HepG2 (cell line): ENCODE measurements around the gene FAM174C. TPM values are rescaled to one million over a fixed set of nuclear protein-coding genes. Genes with fewer than 3 reads are reported as not detected.
A peak's percentile ranks its signal among the peaks of the same experiment; 100 is the strongest.

Experiments used
- ATAC-seq: fragments of 200-7000 bp; cut with Tn5 transposase; 3 replicates; pipeline ENCODE4 v1.9.1; 2020; ENCODE audit warnings: mild to moderate bottlenecking, moderate library complexity
- BruUV-seq: library from RNA; stranded (reverse); fragments of 400-500 nt; replicated peaks from 2 replicates; lab custom pipeline; 2021; lab: Mats Ljungman, UMichigan
- CTCF ChIA-PET: fragments of 300-600 bp; formaldehyde crosslinking; extraction: SDS; loops from one replicate; lab custom pipeline; 2021; ENCODE audit warnings: low total read pairs, inconsistent platforms, low intra/inter-chr PET ratio; lab: Yijun Ruan, JAX
- POLR2A ChIA-PET: fragments of 350-600 bp; sonication (Branson Sonifier 250); formaldehyde crosslinking; loops from one replicate; lab custom pipeline; 2020; ENCODE audit warnings: antibody characterized with exemption, inconsistent platforms; lab: Yijun Ruan, JAX
- DNase-seq: peaks from one replicate; pipeline ENCODE4 v3.0.0-alpha.2; 2015; ENCODE audit warnings: low spot score
- FAIRE-seq: peaks from 3 replicates; lab custom pipeline; 2011; peaks lifted over from hg19 to GRCh38; lab: Jason Lieb, UNC
- H2AFZ ChIP-seq: one replicate; pipeline ENCODE4 v1.6.1; 2011; ENCODE audit warnings: low read length, inconsistent platforms
- H3K27ac ChIP-seq: fragments of 300-600 bp; 3 replicates; pipeline ENCODE4 v1.8.0; 2011; ENCODE audit warnings: mixed run types, mild to moderate bottlenecking, mixed read lengths, low read length, inconsistent platforms; ENCODE audit not compliant: insufficient read depth; ENCODE audit errors: extremely low read length
- H3K27me3 ChIP-seq, 2 experiments: fragments of 200-600 bp in 1 of 2; 2 replicates in 1 of 2; 3 replicates in 1 of 2; pipeline versions ENCODE4 v1.6.0 to v1.8.0; 2011; ENCODE audit warnings: low read length in 2 of 2, mild to moderate bottlenecking in 2 of 2, moderate library complexity in 2 of 2, inconsistent platforms in 1 of 2; ENCODE audit not compliant: insufficient read depth in 2 of 2, control insufficient read depth in 1 of 2
- H3K36me3 ChIP-seq, 2 experiments: fragments of 200-600 bp in 1 of 2; replicated peaks in 1 of 2; 2 replicates in 1 of 2; 3 replicates in 1 of 2; pipeline versions ENCODE4 v1.5.1 to v1.8.0; 2011; ENCODE audit warnings: low read length in 2 of 2, inconsistent platforms in 1 of 2; ENCODE audit not compliant: insufficient read depth in 2 of 2, control insufficient read depth in 1 of 2
- H3K4me1 ChIP-seq: 2 replicates; pipeline ENCODE4 v1.5.1; 2012; ENCODE audit warnings: low read length, inconsistent platforms; ENCODE audit not compliant: insufficient read depth
- H3K4me2 ChIP-seq: 2 replicates; pipeline ENCODE4 v1.6.0; 2011; ENCODE audit warnings: low read depth, low read length, inconsistent platforms
- H3K4me3 ChIP-seq, 3 experiments: fragments of 200-600 bp in 1 of 3; sonication (generic), shearing (Covaris generic) in 1 of 3; replicated peaks in 1 of 3; 2 replicates each; pipeline ENCODE4 v1.5.1; 2011 to 2016; ENCODE audit warnings: low read length in 3 of 3, inconsistent platforms in 2 of 3, low read depth in 2 of 3, mild to moderate bottlenecking in 2 of 3, control low read depth in 1 of 3, mixed read lengths in 1 of 3; ENCODE audit not compliant: insufficient read depth in 1 of 3
- H3K79me2 ChIP-seq: one replicate; pipeline ENCODE4 v1.6.1; 2011; ENCODE audit warnings: low read length, inconsistent platforms; ENCODE audit not compliant: insufficient read depth
- H3K9ac ChIP-seq: 2 replicates; pipeline ENCODE4 v1.6.0; 2011; ENCODE audit warnings: mild to moderate bottlenecking, low read depth, low read length, inconsistent platforms; ENCODE audit not compliant: insufficient read depth
- H3K9me3 ChIP-seq: 2 replicates; pipeline ENCODE4 v1.5.1; 2012; ENCODE audit warnings: mild to moderate bottlenecking, low read length
- H4K20me1 ChIP-seq: 2 replicates; pipeline ENCODE4 v1.6.0; 2011; ENCODE audit warnings: inconsistent platforms, mild to moderate bottlenecking, low read length, moderate library complexity; ENCODE audit not compliant: insufficient read depth
- ATF1 ChIP-seq: IDR thresholded peaks from 2 replicates; pipeline ENCODE4 v1.6.1; 2016; ENCODE audit warnings: mild to moderate bottlenecking, control low read depth
- CAMTA2 ChIP-seq: sonication (generic); formaldehyde crosslinking; IDR thresholded peaks from 2 replicates; pipeline ENCODE4 v1.4.0; 2020; ENCODE audit warnings: mild to moderate bottlenecking, missing genetic modification reagents, borderline replicate concordance
- CERS6 ChIP-seq: sonication (generic); formaldehyde crosslinking; IDR thresholded peaks from 2 replicates; pipeline ENCODE4 v1.5.0; 2020; ENCODE audit warnings: missing genetic modification reagents
- DR1 ChIP-seq: sonication (generic); formaldehyde crosslinking; IDR thresholded peaks from 2 replicates; pipeline ENCODE4 v1.8.0; 2021; ENCODE audit warnings: mild to moderate bottlenecking, missing genetic modification reagents, inconsistent platforms
- EEA1 ChIP-seq: sonication (generic); formaldehyde crosslinking; IDR thresholded peaks from 2 replicates; pipeline ENCODE4 v1.5.1; 2020; ENCODE audit warnings: mild to moderate bottlenecking, missing genetic modification reagents, borderline replicate concordance
- EZH2 ChIP-seq: conservative IDR thresholded peaks from 2 replicates; pipeline ENCODE4 v1.6.1; 2012; ENCODE audit warnings: mild to moderate bottlenecking, low read depth, low read length, moderate library complexity
- KLF12 ChIP-seq: sonication (generic); formaldehyde crosslinking; IDR thresholded peaks from 2 replicates; pipeline ENCODE4 v1.4.0; 2020; ENCODE audit warnings: missing genetic modification reagents, borderline replicate concordance
- KLF13 ChIP-seq: sonication (generic); formaldehyde crosslinking; IDR thresholded peaks from 2 replicates; pipeline ENCODE4 v1.4.0; 2020; ENCODE audit warnings: mild to moderate bottlenecking, missing genetic modification reagents
- RORA ChIP-seq: sonication (generic); formaldehyde crosslinking; IDR thresholded peaks from 2 replicates; pipeline ENCODE4 v1.5.0; 2020; ENCODE audit warnings: mild to moderate bottlenecking, missing genetic modification reagents, moderate library complexity
- SNAPC4 ChIP-seq: sonication (generic); formaldehyde crosslinking; IDR thresholded peaks from 2 replicates; pipeline ENCODE4 v1.4.0; 2020; ENCODE audit warnings: mild to moderate bottlenecking, missing genetic modification reagents
- TEAD3 ChIP-seq: optimal IDR thresholded peaks from 2 replicates; pipeline ENCODE3; 2016; ENCODE audit warnings: borderline replicate concordance
- ZBTB33 ChIP-seq: sonication (generic); formaldehyde crosslinking; IDR thresholded peaks from 2 replicates; pipeline ENCODE4 v1.4.0; 2020; ENCODE audit warnings: missing genetic modification reagents
- ZKSCAN1 ChIP-seq: fragments of 150-350 bp; IDR thresholded peaks from 2 replicates; pipeline ENCODE4 v1.6.1; 2014; ENCODE audit warnings: low read length
- ZNF205 ChIP-seq: IDR thresholded peaks from 2 replicates; pipeline ENCODE4 v1.6.1; 2018; ENCODE audit warnings: missing biosample characterization, missing genetic modification reagents
- ZNF207 ChIP-seq: fragments of 450-650 bp; IDR thresholded peaks from 2 replicates; pipeline ENCODE4 v1.6.1; 2016; ENCODE audit warnings: antibody characterized with exemption, borderline replicate concordance
- ZNF430 ChIP-seq: sonication (generic); formaldehyde crosslinking; IDR thresholded peaks from 2 replicates; pipeline ENCODE4 v1.9.0; 2021; ENCODE audit warnings: mild to moderate bottlenecking, missing genetic modification reagents
- ZSCAN12 ChIP-seq: sonication (generic); formaldehyde crosslinking; IDR thresholded peaks from 2 replicates; pipeline ENCODE4 v1.9.0; 2021; ENCODE audit warnings: mild to moderate bottlenecking, missing genetic modification reagents
- WGBS: methylation state at CpG from one replicate; pipeline ENCODE4 v1.1.6; 2017; ENCODE audit warnings: low lambda C conversion rate; 5-methylcytosine and 5-hydroxymethylcytosine counted together
- in situ Hi-C: cut with HindIII; loops from 2 replicates; pipeline ENCODE4 v1.10.0; 2017; ENCODE audit warnings: low pct_unique_long_range_greater_than_20kb; ENCODE audit not compliant: extremely low pct_ligation_motif_present
- intact Hi-C: fragments of 100-400 bp; cut with micrococcal nuclease; formaldehyde crosslinking; loops from one replicate; pipeline ENCODE4 v1.10.0; 2022; ENCODE audit not compliant: unreplicated experiment
- polyA plus RNA-seq, 8 experiments: library from polyadenylated mRNA; depleted of rRNA in 3 of 8; stranded (reverse) in 7 of 8; unstranded in 1 of 8; fragments of >200 nt; fragmentation: Illumina TruSeq in 4 of 8; extraction: Trizol in 4 of 8; gene quantifications; 2 replicates each; pipeline versions ENCODE4 v1.2.1 to v1.2.3, GENCODE V29; 2011 to 2016; ENCODE audit warnings: low read depth in 4 of 8, missing spikeins in 1 of 8, mixed read lengths in 1 of 8; ENCODE audit not compliant: insufficient read depth in 1 of 8
- total RNA-seq, 5 experiments: library from RNA; depleted of rRNA; stranded (reverse); fragments of >200 nt; fragmentation: Illumina TruSeq; extraction: Trizol; gene quantifications; 2 replicates each; pipeline ENCODE4 v1.2.3, GENCODE V29; 2016; ENCODE audit warnings: low read depth in 1 of 5

FAM174C gene
- total and polyA plus RNA-seq, 2 of the 13 experiments (the other 11 are each of a cell fraction or from before 2014, with no cell fraction given) = 19.5 to 31.3 TPM

- peaks cover 25% of the 10 kb centered on the region; the same call in 1 of the 2 replicates for H4K20me1 ChIP-seq
- H3K27ac ChIP-seq = peak overlapping the region; percentile 98
- WGBS = 1% methylated on average over 14 of the region's 102 CpGs
- ATAC-seq (no peak), FAIRE-seq (no peak), DNase-seq (peak; percentile 89)
- POLR2A ChIA-PET = interaction anchor here (13.7 kb wide), 1 partner anchor 15 kb away, joined by 668 read pairs; the partner anchor contains the start of gene CIRBP
- H3K4me3 ChIP-seq = peak overlapping the region; percentile 86 to 90 (median 88); a peak in 5 of 6 replicates
- in situ Hi-C loops = no loop called here
- H3K9ac ChIP-seq = peak overlapping the region; percentile 92
- H3K4me1 ChIP-seq = peaks cover 51% of the 10 kb centered on the region
- no TSS peak for BruUV-seq
- intact Hi-C loops = no loop called here
- H3K79me2 ChIP-seq = peaks cover 26% of the 10 kb centered on the region
- no peak overlapping the region for H2AFZ ChIP-seq
- CTCF ChIA-PET = no interaction called here
- no peaks in the 10 kb centered on the region for H3K9me3 ChIP-seq
- H3K4me2 ChIP-seq = peak overlapping the region; percentile 58
- no peaks in the 10 kb centered on the region; a peak in 1 of 5 replicates for H3K27me3 ChIP-seq
- peaks cover 3 to 14% of the 10 kb centered on the region in 2 experiments; a peak in 4 of 5 replicates for H3K36me3 ChIP-seq
- no peak for TF ChIP-seq RORA
- TF ChIP-seq SNAPC4 (CRISPR knock-in tag) = no peak
- peak; percentile 40; the same call in 1 of the 2 replicates for TF ChIP-seq DR1
- no peak for TF ChIP-seq ZNF207
- TF ChIP-seq ATF1 (CRISPR knock-in tag) = no peak
- no peak for TF ChIP-seq KLF13 (CRISPR knock-in tag)
- TF ChIP-seq ZNF205 (CRISPR knock-in tag) = no peak
- TF ChIP-seq EEA1 (CRISPR knock-in tag) = no peak
- TF ChIP-seq ZBTB33 (CRISPR knock-in tag) = no peak
- no peak for TF ChIP-seq ZKSCAN1
- TF ChIP-seq CERS6 (CRISPR knock-in tag) = no peak
- TF ChIP-seq ZSCAN12 (CRISPR knock-in tag) = peak; percentile 88; the same call in 1 of the 2 replicates
- peak; percentile 49; the same call in 1 of the 2 replicates for TF ChIP-seq ZNF430 (CRISPR knock-in tag)
- TF ChIP-seq EZH2 = no peak
- TF ChIP-seq CAMTA2 (CRISPR knock-in tag) = no peak
- peak; percentile 13 for TF ChIP-seq TEAD3
- TF ChIP-seq KLF12 = peak; percentile 82; the same call in 1 of the 2 replicates
Observed at GRCh38 chr19:1249298-1249989, 25.9 kb upstream of the FAM174C start.
